Epithelial cell of proximal tubule (primary cell): ENCODE data around the gene ARF5. TPM values are rescaled to one million over a fixed set of nuclear protein-coding genes. Genes with fewer than 3 reads are reported as not detected.

ENCODE experiments used
- DNase-seq: peaks from one replicate; pipeline ENCODE4 v3.0.0-alpha.2; 2011; ENCODE audit warnings: low read depth
- H3K4me3 ChIP-seq: 2 replicates; pipeline ENCODE4 v1.5.1; 2011; ENCODE audit warnings: low read depth, mild to moderate bottlenecking, low read length
- CTCF ChIP-seq: conservative IDR thresholded peaks from 2 replicates; pipeline ENCODE4 v1.5.1; 2012; ENCODE audit warnings: low read depth, mild to moderate bottlenecking, low read length
- total RNA-seq: library from RNA; depleted of rRNA; stranded (reverse); fragments of >200 nt; gene quantifications from 2 replicates; pipeline ENCODE4 v1.2.3, GENCODE V29; 2015

The ARF5 gene
- total RNA-seq, 1 donor from 2014 or later = 252 TPM

DNA sequence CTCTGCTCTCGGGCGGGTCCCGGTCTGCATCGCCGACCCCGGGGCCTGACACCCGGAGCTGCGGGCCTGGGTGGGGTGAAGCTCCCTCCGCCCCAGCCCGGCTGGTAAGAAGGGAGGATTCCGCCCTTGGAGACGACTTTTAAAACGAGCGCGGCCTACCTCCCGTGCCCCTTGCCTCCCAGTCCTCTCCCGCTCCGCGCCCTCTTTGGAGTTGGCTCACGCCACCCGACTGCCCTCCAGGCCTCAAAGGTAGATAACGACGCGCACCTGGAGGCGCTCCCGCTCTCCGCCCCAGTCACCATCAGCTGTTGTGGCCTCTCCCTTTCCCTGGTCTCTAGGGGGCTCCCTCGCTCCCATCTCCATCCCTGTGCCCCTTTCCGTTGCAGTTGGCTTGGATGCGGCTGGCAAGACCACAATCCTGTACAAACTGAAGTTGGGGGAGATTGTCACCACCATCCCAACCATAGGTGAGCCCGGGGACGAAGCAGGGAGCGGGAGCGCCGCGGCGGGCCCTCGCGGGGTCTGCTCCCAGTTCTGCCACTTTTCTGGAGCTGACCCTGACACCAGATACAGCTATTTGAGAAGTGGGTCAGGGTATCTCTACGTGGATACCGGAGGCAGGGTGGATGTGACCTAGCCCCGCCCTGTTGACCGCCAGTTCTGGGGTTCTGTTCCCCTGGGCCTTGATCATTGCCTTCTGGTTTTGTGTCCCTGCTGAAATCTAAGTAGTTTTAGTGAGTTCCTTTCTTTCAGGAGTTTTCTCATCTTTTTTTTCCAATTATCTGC lies 679 bp downstream of the ARF5 start:
- H3K4me3 ChIP-seq = peak overlapping the region; percentile 90
- peak; percentile 62 for TF ChIP-seq CTCF
- DNase-seq = no peak

DNA sequence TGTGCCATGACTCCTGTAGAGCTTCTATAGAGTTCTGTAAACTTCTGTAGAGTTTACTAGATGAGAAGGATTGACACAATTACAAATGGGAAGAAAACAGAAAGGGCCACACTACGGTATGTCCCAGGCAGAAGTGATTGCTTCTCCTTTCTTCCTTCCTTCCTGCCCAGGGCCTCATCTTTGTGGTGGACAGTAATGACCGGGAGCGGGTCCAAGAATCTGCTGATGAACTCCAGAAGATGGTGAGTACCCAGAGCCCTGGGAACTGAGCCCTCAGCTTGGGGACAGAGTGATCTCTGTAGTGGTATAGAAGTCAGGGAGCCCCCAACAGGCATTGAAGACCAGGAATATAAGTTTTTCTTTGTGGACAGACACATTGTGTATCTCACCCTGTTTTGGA lies 1.7 kb downstream of the ARF5 start:
- no peak for TF ChIP-seq CTCF
- H3K4me3 ChIP-seq = no peak overlapping the region
- no peak for DNase-seq

DNA sequence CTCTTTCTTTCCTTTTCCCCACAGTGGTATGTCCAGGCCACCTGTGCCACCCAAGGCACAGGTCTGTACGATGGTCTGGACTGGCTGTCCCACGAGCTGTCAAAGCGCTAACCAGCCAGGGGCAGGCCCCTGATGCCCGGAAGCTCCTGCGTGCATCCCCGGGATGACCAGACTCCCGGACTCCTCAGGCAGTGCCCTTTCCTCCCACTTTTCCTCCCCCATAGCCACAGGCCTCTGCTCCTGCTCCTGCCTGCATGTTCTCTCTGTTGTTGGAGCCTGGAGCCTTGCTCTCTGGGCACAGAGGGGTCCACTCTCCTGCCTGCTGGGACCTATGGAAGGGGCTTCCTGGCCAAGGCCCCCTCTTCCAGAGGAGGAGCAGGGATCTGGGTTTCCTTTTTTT lies 3.0 kb downstream of the ARF5 start:
- H3K4me3 ChIP-seq = no peak overlapping the region
- DNase-seq = no peak
- no peak for TF ChIP-seq CTCF

GRCh38 chr7:127591591-127591990 lies 3.4 kb downstream of the ARF5 start:
- no peak for DNase-seq
- no peak for TF ChIP-seq CTCF
- H3K4me3 ChIP-seq = no peak overlapping the region

DNA sequence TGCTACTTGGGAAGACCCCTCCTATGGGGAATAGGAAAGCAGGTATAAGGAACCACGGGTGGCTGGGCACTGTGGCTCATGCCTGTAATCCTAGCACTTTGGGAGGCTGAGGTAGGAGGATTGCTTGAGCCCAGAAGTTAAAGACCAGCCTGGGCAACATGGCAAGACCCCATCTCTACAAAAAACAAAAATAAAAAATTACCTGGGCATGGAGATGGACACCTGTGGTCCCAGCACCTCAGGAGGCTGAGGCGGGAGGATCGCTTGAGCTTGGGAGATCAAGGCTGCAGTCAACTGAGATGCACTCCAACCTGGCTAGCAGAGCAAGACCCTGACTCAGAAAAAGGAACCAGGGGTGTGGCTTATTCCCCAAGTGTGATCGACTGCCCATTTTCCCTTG lies 4.3 kb downstream of the ARF5 start:
- no peak overlapping the region for H3K4me3 ChIP-seq
- DNase-seq = no peak
- TF ChIP-seq CTCF = no peak

DNA sequence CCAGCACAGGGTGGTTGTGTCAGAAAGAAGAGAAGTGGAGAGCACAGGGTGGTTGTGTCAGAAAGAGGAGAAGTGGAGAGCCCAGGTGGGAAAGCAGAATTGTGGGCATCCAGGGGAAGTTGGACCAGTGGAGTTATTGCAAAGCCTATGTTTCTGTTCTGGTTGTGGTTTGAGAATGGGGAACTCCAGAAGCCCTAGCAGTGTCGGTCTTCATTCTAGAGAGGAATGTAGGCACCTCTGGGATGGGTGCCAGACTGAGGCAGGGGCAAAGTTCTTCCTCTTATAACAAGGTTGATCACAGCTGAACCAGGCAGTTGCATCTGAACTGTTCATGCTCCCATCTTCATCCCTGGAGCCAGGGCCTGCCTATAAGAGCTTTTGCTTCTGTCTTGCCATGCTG lies 6.3 kb downstream of the ARF5 start:
- no peak for DNase-seq
- no peak for TF ChIP-seq CTCF
- no peak overlapping the region for H3K4me3 ChIP-seq

DNA sequence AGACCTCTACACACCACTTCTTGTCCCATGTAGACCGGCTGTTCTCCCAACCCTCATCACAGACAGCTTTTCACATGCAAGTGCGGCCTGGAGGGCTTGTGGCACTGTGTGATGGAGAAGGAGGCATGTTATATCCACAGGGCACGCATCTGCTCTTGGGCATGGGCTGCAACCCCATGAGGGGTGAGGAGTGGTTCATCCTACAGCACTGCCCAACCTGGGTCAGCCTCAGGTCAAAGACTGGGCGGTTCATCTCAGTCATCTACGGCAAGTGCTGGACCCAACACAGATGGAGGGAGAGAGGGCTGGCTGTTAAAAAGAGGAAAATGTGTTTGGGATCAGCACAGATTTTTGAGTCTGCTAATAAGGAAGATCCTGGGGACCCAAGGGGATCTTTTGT lies 7.5 kb downstream of the ARF5 start:
- DNase-seq = no peak
- H3K4me3 ChIP-seq = no peak overlapping the region
- no peak for TF ChIP-seq CTCF
